Lung (tissue), 12 donors: ENCODE results near the gene STAT5B. TPM values are rescaled to one million over a fixed set of nuclear protein-coding genes. Genes with fewer than 3 reads are reported as not detected.

Source experiments
- ATAC-seq: fragments of 200-7000 bp; cut with Tn5 transposase; one replicate; pipeline ENCODE4 v1.9.1; 2020; ENCODE audit warnings: moderate number of reproducible peaks; ENCODE audit not compliant: insufficient read depth, low FRiP score
- DNase-seq, 3 donors: peaks; one replicate each; pipeline ENCODE4 v3.0.0-alpha.2; 2013 to 2017
- H3K27ac ChIP-seq, 2 donors: one replicate each; pipeline ENCODE4 v1.5.1; 2013; ENCODE audit warnings: mild to moderate bottlenecking in 2 of 2, moderate library complexity in 2 of 2, control low read depth in 1 of 2, inconsistent platforms in 1 of 2, low read depth in 1 of 2, low read length in 1 of 2
- H3K27me3 ChIP-seq, 3 donors: one replicate each; pipeline ENCODE4 v1.5.1; 2013; ENCODE audit warnings: low read length in 2 of 3; ENCODE audit not compliant: control insufficient read depth in 3 of 3, insufficient read depth in 3 of 3
- H3K36me3 ChIP-seq, 4 donors: one replicate each; pipeline ENCODE4 v1.5.1; 2013; ENCODE audit warnings: low read length in 4 of 4, mild to moderate bottlenecking in 1 of 4, moderate library complexity in 1 of 4; ENCODE audit not compliant: control insufficient read depth in 4 of 4, insufficient read depth in 4 of 4
- H3K4me1 ChIP-seq, 5 donors: one replicate each; pipeline ENCODE4 v1.5.1; 2013; ENCODE audit warnings: low read length in 5 of 5, mild to moderate bottlenecking in 2 of 5, moderate library complexity in 1 of 5; ENCODE audit not compliant: control insufficient read depth in 5 of 5, insufficient read depth in 5 of 5
- H3K4me3 ChIP-seq: one replicate; pipeline ENCODE4 v1.5.1; 2013; ENCODE audit warnings: mild to moderate bottlenecking, control low read depth, moderate library complexity
- H3K9ac ChIP-seq, 2 donors: one replicate each; pipeline ENCODE4 v1.5.1; 2013; ENCODE audit warnings: low read length in 2 of 2, control low read depth in 1 of 2; ENCODE audit not compliant: insufficient read depth in 1 of 2
- H3K9me3 ChIP-seq, 4 donors: one replicate each; pipeline ENCODE4 v1.5.1; 2013; ENCODE audit warnings: low read length in 3 of 4, mild to moderate bottlenecking in 1 of 4, moderate library complexity in 1 of 4; ENCODE audit not compliant: control insufficient read depth in 4 of 4, insufficient read depth in 3 of 4
- CTCF ChIP-seq: IDR thresholded peaks from 2 replicates; pipeline ENCODE4 v1.5.1; 2012; ENCODE audit warnings: mild to moderate bottlenecking; ENCODE audit errors: control extremely low read depth, extremely low read depth
- WGBS, 2 donors: extraction: QIAGEN DNeasy Blood & Tissue Kit; methylation state at CpG; one replicate each; pipeline ENCODE4 v1.1.7; 2013; 5-methylcytosine and 5-hydroxymethylcytosine counted together
- polyA plus RNA-seq, 2 donors: library from polyadenylated mRNA; stranded (reverse); fragments of 200-250 nt; gene quantifications; one replicate each; pipeline ENCODE4 v1.2.1, GENCODE V29; 2013
- total RNA-seq, 2 donors: library from RNA; depleted of rRNA in 1 of 2; stranded (reverse); fragments of >200 nt in 1 of 2; gene quantifications; one replicate each; pipeline ENCODE4 v1.2.1, GENCODE V29; 2014 to 2021
- donor health status: control.
- donor health status: control.
- donor health status: Bipolar disorder and iron deficiency.
- donor health status: healthy.
- donor health status: DM: yes; HTN: yes; CAD: no.

The STAT5B gene
- total and polyA plus RNA-seq, 4 donors, result 23.3 to 53.6 (median 48.1) TPM

DNA sequence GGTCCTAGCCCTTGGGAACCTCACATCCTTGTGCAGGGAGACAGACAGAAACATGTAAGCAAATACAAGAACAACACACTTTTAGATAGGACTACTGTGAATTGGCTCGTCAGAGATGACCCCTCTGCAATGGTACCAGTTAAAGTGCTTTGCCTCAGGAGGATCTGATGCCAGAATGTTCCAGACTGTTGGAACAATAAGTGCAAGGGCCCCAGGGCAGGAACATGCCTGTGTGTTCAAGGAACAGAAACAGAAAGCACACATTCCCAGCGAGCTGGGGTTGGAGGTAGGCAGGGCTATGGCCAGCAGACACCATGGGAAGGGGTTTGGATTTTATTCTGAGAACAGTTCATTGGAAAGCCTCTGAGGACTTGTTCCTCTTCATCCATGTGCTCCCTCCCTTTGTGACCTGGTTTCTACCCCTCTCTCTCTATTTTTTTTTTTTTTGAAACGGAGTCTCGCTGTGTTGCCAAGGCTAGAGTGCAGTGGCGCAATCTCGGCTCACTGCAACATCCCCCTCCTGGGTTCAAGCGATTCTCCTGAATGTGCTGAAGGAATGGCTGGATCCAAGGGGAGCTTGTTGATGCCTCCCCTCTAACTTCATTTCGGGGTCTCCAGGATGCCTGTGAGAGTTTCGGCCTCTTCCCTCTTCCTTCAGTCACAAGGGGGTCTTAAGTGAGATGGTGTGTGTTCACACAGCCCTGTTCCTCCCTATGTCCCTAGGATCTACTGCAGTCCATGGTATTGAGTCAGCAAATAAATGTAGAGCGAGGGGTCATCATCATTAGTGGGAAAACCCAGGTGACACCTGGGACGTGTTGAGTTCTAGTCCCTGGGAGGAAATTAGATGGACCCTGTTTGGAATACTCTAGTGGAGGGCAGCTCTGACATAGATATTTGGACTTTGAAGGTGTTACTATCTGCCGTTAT lies 18.5 kb upstream of the STAT5B start:
- 68 to 77% methylated on average over 12 of the region's 12 CpGs for WGBS, 2 donors

GRCh38 chr17:42291129-42291528 lies 14.9 kb upstream of the STAT5B start:
- no peak for ATAC-seq
- Histone ChIP-seq H3K27me3 (peaks cover 0 to 3% (median 0%) of the 10 kb centered on the region in 3 donors), H3K4me1 (peaks cover 0 to 16% (median 10%) of the 10 kb centered on the region in 5 donors)

More for the DNA sequence above, 18.5 kb upstream of the STAT5B start:
- Histone ChIP-seq H3K27me3 (no peaks in the 10 kb centered on the region), H3K9me3 (no peaks in the 10 kb centered on the region), H3K4me1 (peaks cover 0 to 2% (median 0%) of the 10 kb centered on the region in 5 donors), H3K9ac (no peak overlapping the region), H3K4me3 (no peak overlapping the region), H3K36me3 (peaks cover 0 to 19% (median 1%) of the 10 kb centered on the region in 4 donors), H3K27ac (no peak overlapping the region)
- ATAC-seq, result no peak
- no peak for DNase-seq
- no peak for TF ChIP-seq CTCF

DNA sequence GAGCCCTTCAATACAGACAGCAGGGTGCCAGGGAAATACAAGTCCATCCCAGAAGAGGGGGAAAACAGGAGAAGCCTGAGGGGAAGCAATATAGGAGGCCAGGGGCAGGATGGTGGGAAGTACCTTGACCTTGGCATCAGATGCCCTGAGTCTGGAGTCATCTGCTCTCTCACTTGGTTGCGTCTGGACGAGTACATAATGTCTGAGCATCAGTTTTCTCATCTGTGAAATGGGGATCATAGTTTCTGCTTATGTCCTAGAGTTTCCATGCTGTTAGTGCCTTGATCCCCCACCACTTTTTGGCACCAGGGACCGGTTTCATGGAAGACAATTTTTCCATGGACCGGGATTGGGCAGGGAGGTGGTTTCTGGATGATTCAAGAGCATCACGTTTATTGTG lies 14.4 kb upstream of the STAT5B start:
- WGBS, 2 donors, result 88 to 93% methylated on average over 5 of the region's 5 CpGs
- H3K9me3 ChIP-seq, result no peaks in the 10 kb centered on the region
- peaks cover 0 to 3% (median 0%) of the 10 kb centered on the region in 3 donors for H3K27me3 ChIP-seq
- H3K27ac ChIP-seq, result no peak overlapping the region
- no peak overlapping the region for H3K4me3 ChIP-seq
- ATAC-seq, result no peak
- H3K9ac ChIP-seq, result no peak overlapping the region
- TF ChIP-seq CTCF, result no peak
- DNase-seq, result no peak
- peaks cover 0 to 16% (median 10%) of the 10 kb centered on the region in 5 donors for H3K4me1 ChIP-seq
- H3K36me3 ChIP-seq, result peaks cover 0 to 11% (median 0%) of the 10 kb centered on the region in 4 donors

More at GRCh38 chr17:42291129-42291528, 14.9 kb upstream of the STAT5B start:
- no peak for DNase-seq
- Histone ChIP-seq H3K9ac (no peak overlapping the region), H3K9me3 (no peaks in the 10 kb centered on the region), H3K36me3 (peaks cover 0 to 14% (median 1%) of the 10 kb centered on the region in 4 donors), H3K27ac (no peak overlapping the region), H3K4me3 (no peak overlapping the region)
- WGBS, 2 donors, result 92% methylated on average over 11 of the region's 11 CpGs
- no peak for TF ChIP-seq CTCF
